ENCODE results near the gene HSD17B12. TPM values are rescaled to one million over a fixed set of nuclear protein-coding genes. Genes with fewer than 3 reads are reported as not detected.

The HSD17B12 gene
- total and polyA plus RNA-seq, 12 donors = 32.9 to 122 (median 79.1) TPM

GRCh38 chr11:43903078-43903477 lies 222.5 kb downstream of the HSD17B12 start:
- H3K36me3 ChIP-seq = peaks cover 0 to 74% (median 29%) of the 10 kb centered on the region in 9 donors
- no peak for ATAC-seq

GRCh38 chr11:43903969-43904368 lies 223.4 kb downstream of the HSD17B12 start:
- intact Hi-C loops (cut with DNase I) = no loop called here
- peak overlapping the region in 1 of 10 donors; percentile 76 for H3K27ac ChIP-seq
- H3K4me1 ChIP-seq = peaks cover 3 to 46% (median 22%) of the 10 kb centered on the region in 9 donors
- no peaks in the 10 kb centered on the region for H3K9me3 ChIP-seq
- TF ChIP-seq CTCF (IDR thresholded peaks at IDR 0.05) = no peak
- WGBS, 2 donors = 95 to 98% methylated on average over 4 of the region's 4 CpGs
- peaks cover 0 to 73% (median 24%) of the 10 kb centered on the region in 9 donors for H3K36me3 ChIP-seq
- ATAC-seq (no peak), DNase-seq (no peak)
- no peaks in the 10 kb centered on the region for H3K27me3 ChIP-seq
- H3K4me3 ChIP-seq = no peak overlapping the region

More at GRCh38 chr11:43903078-43903477, 222.5 kb downstream of the HSD17B12 start:
- no peaks in the 10 kb centered on the region for H3K27me3 ChIP-seq
- no peak overlapping the region for H3K27ac ChIP-seq
- WGBS, 2 donors = 94 to 98% methylated on average over 2 of the region's 2 CpGs
- H3K4me1 ChIP-seq = peaks cover 3 to 40% (median 22%) of the 10 kb centered on the region in 9 donors
- H3K9me3 ChIP-seq = no peaks in the 10 kb centered on the region
- intact Hi-C loops (cut with DNase I) = no loop called here
- H3K4me3 ChIP-seq = no peak overlapping the region
- no peak for DNase-seq
- TF ChIP-seq CTCF (IDR thresholded peaks at IDR 0.05) = no peak

GRCh38 chr11:43904742-43905535 lies 224.4 kb downstream of the HSD17B12 start:
- peaks cover 3 to 46% (median 22%) of the 10 kb centered on the region in 9 donors for H3K4me1 ChIP-seq
- H3K4me3 ChIP-seq = peak overlapping the region in 4 of 10 donors; percentile 0 to 6 (median 4)
- H3K27ac ChIP-seq = peak overlapping the region in 8 of 10 donors; percentile 46 to 76 (median 70)
- no peaks in the 10 kb centered on the region for H3K27me3 ChIP-seq
- H3K36me3 ChIP-seq = peaks cover 0 to 73% (median 15%) of the 10 kb centered on the region in 9 donors
- 61 to 63% methylated on average over 10 of the region's 10 CpGs for WGBS, 2 donors
- no peak for TF ChIP-seq CTCF (IDR thresholded peaks at IDR 0.05)
- ATAC-seq (peak in 7 of 8 donors; percentile 36 to 75 (median 68)), DNase-seq (no peak)
- H3K9me3 ChIP-seq = no peaks in the 10 kb centered on the region
- intact Hi-C loops (cut with DNase I) = loop anchor here in 1 of 10 donors (5.0 kb wide), 1 partner anchor 37 kb away; the partner anchor contains the start of gene C11orf96

GRCh38 chr11:43905813-43906241 lies 225.3 kb downstream of the HSD17B12 start:
- ATAC-seq (peak in 7 of 8 donors; percentile 16 to 85 (median 70)), DNase-seq (peak in 1 of 2 donors; percentile 76)
- no peaks in the 10 kb centered on the region for H3K27me3 ChIP-seq
- peaks cover 3 to 46% (median 22%) of the 10 kb centered on the region in 9 donors for H3K4me1 ChIP-seq
- no peaks in the 10 kb centered on the region for H3K9me3 ChIP-seq
- peaks cover 0 to 74% (median 15%) of the 10 kb centered on the region in 9 donors for H3K36me3 ChIP-seq
- intact Hi-C loops (cut with DNase I) = loop anchor here in 1 of 10 donors (5.0 kb wide), 1 partner anchor 36 kb away; the partner anchor contains the start of gene C11orf96
- H3K27ac ChIP-seq = peak overlapping the region in 8 of 10 donors; percentile 46 to 76 (median 70)
- peak overlapping the region in 1 of 10 donors; percentile 6 for H3K4me3 ChIP-seq
- WGBS, 2 donors = 51 to 59% methylated on average over 2 of the region's 2 CpGs
- TF ChIP-seq CTCF (IDR thresholded peaks at IDR 0.05) = no peak

Other genes with a start within 250 kb of the HSD17B12 start
- 10 to 100 TPM in 9 of 10 donors, 1 to 10 TPM in 1; 9.2 to 20.5 (median 17.8) TPM for gene ALKBH3, start 200.1 kb downstream of the HSD17B12 start, total RNA-seq
- 10 to 100 TPM; 20.1 to 20.4 TPM for gene ALKBH3, start 200.1 kb downstream of the HSD17B12 start, polyA plus RNA-seq

Data from heart right ventricle (tissue), 16 donors.